ENCODE data around the gene C5orf63.

C5orf63 gene

GRCh38 chr5:127074466-127074865 lies 1.2 kb upstream of the C5orf63 start:
- Histone ChIP-seq H3K9ac (ENCODE audit: low read depth, low read length) (no peak overlapping the region), H3K4me3 (ENCODE audit: low read depth, low read length) (no peak overlapping the region)

DNA sequence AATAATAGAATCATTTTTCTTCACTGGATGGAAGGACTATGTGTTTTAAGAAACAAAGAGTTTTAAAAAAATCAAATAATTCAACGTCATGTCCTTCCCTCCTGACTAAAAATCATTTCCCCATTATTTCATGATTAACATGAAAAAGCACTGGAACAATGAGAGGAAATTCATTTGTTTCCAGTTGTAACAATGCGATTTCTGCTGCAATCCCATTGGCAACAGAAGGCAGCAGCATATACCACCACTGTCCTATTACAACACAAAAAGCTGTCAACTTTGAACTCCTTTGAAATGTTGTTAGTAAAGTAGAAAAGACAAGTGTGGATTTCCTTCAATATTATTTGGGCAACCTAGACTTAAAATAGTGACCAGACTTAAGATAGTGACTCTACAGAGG lies 3.1 kb downstream of the C5orf63 start:
- H3K9me3 ChIP-seq (ENCODE audit: control insufficient read depth, insufficient read depth, low read length), result no peaks in the 10 kb centered on the region
- no peak overlapping the region for H3K4me3 ChIP-seq (ENCODE audit: low read depth, low read length)
- no peaks in the 10 kb centered on the region for H3K27me3 ChIP-seq (ENCODE audit: control insufficient read depth, insufficient read depth, low read length)
- no peak overlapping the region for H3K27ac ChIP-seq (ENCODE audit: low read depth, low read length)
- H3K36me3 ChIP-seq (ENCODE audit: control insufficient read depth, insufficient read depth, low read length), result no peaks in the 10 kb centered on the region
- no peak overlapping the region for H3K9ac ChIP-seq (ENCODE audit: low read depth, low read length)
- peaks cover 18% of the 10 kb centered on the region for H3K4me1 ChIP-seq (ENCODE audit: control insufficient read depth, insufficient read depth, low read length)

More at GRCh38 chr5:127074466-127074865, 1.2 kb upstream of the C5orf63 start:
- Histone ChIP-seq H3K36me3 (ENCODE audit: control insufficient read depth, insufficient read depth, low read length) (no peaks in the 10 kb centered on the region), H3K4me1 (ENCODE audit: control insufficient read depth, insufficient read depth, low read length) (peaks cover 42% of the 10 kb centered on the region), H3K27ac (ENCODE audit: low read depth, low read length) (no peak overlapping the region), H3K9me3 (ENCODE audit: control insufficient read depth, insufficient read depth, low read length) (no peaks in the 10 kb centered on the region), H3K27me3 (ENCODE audit: control insufficient read depth, insufficient read depth, low read length) (no peaks in the 10 kb centered on the region)

GRCh38 chr5:127068493-127069214 lies 4.6 kb downstream of the C5orf63 start:
- Histone ChIP-seq H3K9ac (ENCODE audit: low read depth, low read length) (no peak overlapping the region), H3K27me3 (ENCODE audit: control insufficient read depth, insufficient read depth, low read length) (no peaks in the 10 kb centered on the region), H3K36me3 (ENCODE audit: control insufficient read depth, insufficient read depth, low read length) (no peaks in the 10 kb centered on the region), H3K27ac (ENCODE audit: low read depth, low read length) (no peak overlapping the region), H3K4me1 (ENCODE audit: control insufficient read depth, insufficient read depth, low read length) (peaks cover 18% of the 10 kb centered on the region), H3K4me3 (ENCODE audit: low read depth, low read length) (no peak overlapping the region), H3K9me3 (ENCODE audit: control insufficient read depth, insufficient read depth, low read length) (no peaks in the 10 kb centered on the region)

DNA sequence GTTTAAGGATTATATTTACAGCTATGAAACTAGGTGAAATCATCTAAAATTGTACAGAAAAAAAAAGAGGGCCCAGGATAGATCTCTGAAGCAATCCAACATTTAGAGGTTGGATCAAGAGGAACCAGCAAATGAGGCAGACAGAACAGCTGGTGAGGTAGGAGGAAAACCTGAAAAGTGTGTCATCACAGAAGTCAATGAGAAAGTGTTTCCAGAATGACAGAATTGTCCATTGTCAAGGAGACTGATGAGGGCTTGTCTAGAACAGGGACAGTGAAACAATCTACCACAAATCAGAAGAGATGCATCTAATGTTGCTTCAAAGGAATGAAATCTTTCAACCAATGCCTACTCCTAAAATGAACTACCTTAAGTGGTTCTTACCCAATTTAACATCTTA lies 6.6 kb downstream of the C5orf63 start:
- no peak overlapping the region for H3K4me3 ChIP-seq (ENCODE audit: low read depth, low read length)
- H3K9me3 ChIP-seq (ENCODE audit: control insufficient read depth, insufficient read depth, low read length), result no peaks in the 10 kb centered on the region
- H3K9ac ChIP-seq (ENCODE audit: low read depth, low read length), result no peak overlapping the region
- H3K4me1 ChIP-seq (ENCODE audit: control insufficient read depth, insufficient read depth, low read length), result peaks cover 23% of the 10 kb centered on the region
- H3K27ac ChIP-seq (ENCODE audit: low read depth, low read length), result no peak overlapping the region
- H3K36me3 ChIP-seq (ENCODE audit: control insufficient read depth, insufficient read depth, low read length), result no peaks in the 10 kb centered on the region
- H3K27me3 ChIP-seq (ENCODE audit: control insufficient read depth, insufficient read depth, low read length), result no peaks in the 10 kb centered on the region

GRCh38 chr5:127064253-127064840 lies 9.0 kb downstream of the C5orf63 start:
- Histone ChIP-seq H3K9me3 (ENCODE audit: control insufficient read depth, insufficient read depth, low read length) (no peaks in the 10 kb centered on the region), H3K36me3 (ENCODE audit: control insufficient read depth, insufficient read depth, low read length) (no peaks in the 10 kb centered on the region), H3K9ac (ENCODE audit: low read depth, low read length) (no peak overlapping the region), H3K4me3 (ENCODE audit: low read depth, low read length) (no peak overlapping the region), H3K27me3 (ENCODE audit: control insufficient read depth, insufficient read depth, low read length) (no peaks in the 10 kb centered on the region), H3K27ac (ENCODE audit: low read depth, low read length) (no peak overlapping the region), H3K4me1 (ENCODE audit: control insufficient read depth, insufficient read depth, low read length) (peaks cover 8% of the 10 kb centered on the region)

DNA sequence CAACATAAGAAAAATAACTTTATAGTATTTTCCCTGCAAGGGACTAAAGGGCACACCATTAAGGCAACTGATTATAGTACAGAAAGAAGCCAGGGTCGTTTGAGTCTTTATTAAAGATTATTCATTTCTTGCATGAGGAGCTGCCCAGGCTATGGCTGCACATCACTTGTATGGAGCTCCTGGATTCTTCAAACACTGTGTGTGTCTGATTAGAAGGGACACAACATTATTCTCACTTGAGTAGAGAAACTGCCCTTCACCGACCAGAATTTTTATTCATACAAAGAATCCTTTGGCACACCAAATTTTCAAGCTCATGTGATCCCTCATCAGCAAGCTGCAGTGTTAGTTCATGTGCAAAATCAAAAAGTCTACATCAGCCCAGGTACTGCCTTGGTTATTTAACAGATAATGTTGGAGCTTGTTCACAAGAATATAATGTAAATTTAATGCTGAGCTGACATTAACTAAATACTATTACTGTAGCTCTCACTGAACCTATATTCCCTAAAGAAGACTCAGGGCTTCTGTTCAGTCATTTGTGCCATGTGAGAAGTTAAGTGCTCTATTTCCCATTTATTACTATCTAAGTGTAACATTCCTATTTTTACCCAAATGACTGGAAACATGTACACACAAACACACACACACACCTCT lies 9.9 kb downstream of the C5orf63 start:
- no peaks in the 10 kb centered on the region for H3K27me3 ChIP-seq (ENCODE audit: control insufficient read depth, insufficient read depth, low read length)
- no peak overlapping the region for H3K9ac ChIP-seq (ENCODE audit: low read depth, low read length)
- no peak overlapping the region for H3K27ac ChIP-seq (ENCODE audit: low read depth, low read length)
- no peaks in the 10 kb centered on the region for H3K36me3 ChIP-seq (ENCODE audit: control insufficient read depth, insufficient read depth, low read length)
- H3K4me3 ChIP-seq (ENCODE audit: low read depth, low read length), result no peak overlapping the region
- no peaks in the 10 kb centered on the region for H3K9me3 ChIP-seq (ENCODE audit: control insufficient read depth, insufficient read depth, low read length)
- peaks cover 6% of the 10 kb centered on the region; the same call in 1 of the 2 replicates for H3K4me1 ChIP-seq (ENCODE audit: control insufficient read depth, insufficient read depth, low read length)

- Histone ChIP-seq H3K9me3 (ENCODE audit: control insufficient read depth, insufficient read depth, low read length) (no peaks in the 10 kb centered on the region), H3K4me3 (ENCODE audit: low read depth, low read length) (no peak overlapping the region), H3K9ac (ENCODE audit: low read depth, low read length) (no peak overlapping the region), H3K27me3 (ENCODE audit: control insufficient read depth, insufficient read depth, low read length) (no peaks in the 10 kb centered on the region), H3K4me1 (ENCODE audit: control insufficient read depth, insufficient read depth, low read length) (peaks cover 6% of the 10 kb centered on the region; the same call in 1 of the 2 replicates), H3K27ac (ENCODE audit: low read depth, low read length) (no peak overlapping the region), H3K36me3 (ENCODE audit: control insufficient read depth, insufficient read depth, low read length) (no peaks in the 10 kb centered on the region)
Measured at GRCh38 chr5:127061956-127062355, 11.3 kb downstream of the C5orf63 start.

DNA sequence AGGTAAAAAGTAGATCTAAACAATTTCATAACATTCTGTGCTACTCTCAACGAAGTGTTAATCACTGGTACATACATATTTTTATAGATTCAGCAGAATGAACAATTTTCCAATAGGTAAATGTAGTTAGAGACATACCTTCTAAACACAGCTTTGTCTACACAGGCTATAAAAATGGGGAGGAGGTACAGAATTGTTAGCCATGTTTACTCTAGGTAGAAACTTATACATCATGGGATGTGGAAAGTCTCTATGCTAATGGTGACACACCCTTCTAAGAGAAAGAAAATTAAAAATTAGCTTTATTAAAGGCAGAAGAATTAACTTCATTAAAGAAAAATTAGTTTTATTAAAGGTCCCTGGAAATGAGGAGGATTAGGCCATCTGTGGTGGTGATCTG lies 11.8 kb downstream of the C5orf63 start:
- Histone ChIP-seq H3K9me3 (ENCODE audit: control insufficient read depth, insufficient read depth, low read length) (no peaks in the 10 kb centered on the region), H3K36me3 (ENCODE audit: control insufficient read depth, insufficient read depth, low read length) (no peaks in the 10 kb centered on the region), H3K27me3 (ENCODE audit: control insufficient read depth, insufficient read depth, low read length) (no peaks in the 10 kb centered on the region), H3K27ac (ENCODE audit: low read depth, low read length) (no peak overlapping the region), H3K4me3 (ENCODE audit: low read depth, low read length) (no peak overlapping the region), H3K9ac (ENCODE audit: low read depth, low read length) (no peak overlapping the region), H3K4me1 (ENCODE audit: control insufficient read depth, insufficient read depth, low read length) (peaks cover 6% of the 10 kb centered on the region; the same call in 1 of the 2 replicates)

GRCh38 chr5:127060470-127060985 lies 12.8 kb downstream of the C5orf63 start:
- Histone ChIP-seq H3K9ac (ENCODE audit: low read depth, low read length) (no peak overlapping the region), H3K9me3 (ENCODE audit: control insufficient read depth, insufficient read depth, low read length) (no peaks in the 10 kb centered on the region), H3K27me3 (ENCODE audit: control insufficient read depth, insufficient read depth, low read length) (no peaks in the 10 kb centered on the region), H3K4me1 (ENCODE audit: control insufficient read depth, insufficient read depth, low read length) (peaks cover 6% of the 10 kb centered on the region; the same call in 1 of the 2 replicates), H3K36me3 (ENCODE audit: control insufficient read depth, insufficient read depth, low read length) (no peaks in the 10 kb centered on the region), H3K4me3 (ENCODE audit: low read depth, low read length) (no peak overlapping the region), H3K27ac (ENCODE audit: low read depth, low read length) (no peak overlapping the region)

GRCh38 chr5:127056896-127057295 lies 16.4 kb downstream of the C5orf63 start:
- Histone ChIP-seq H3K36me3 (ENCODE audit: control insufficient read depth, insufficient read depth, low read length) (no peaks in the 10 kb centered on the region), H3K4me3 (ENCODE audit: low read depth, low read length) (no peak overlapping the region), H3K27me3 (ENCODE audit: control insufficient read depth, insufficient read depth, low read length) (no peaks in the 10 kb centered on the region), H3K9me3 (ENCODE audit: control insufficient read depth, insufficient read depth, low read length) (no peaks in the 10 kb centered on the region), H3K4me1 (ENCODE audit: control insufficient read depth, insufficient read depth, low read length) (peaks cover 2% of the 10 kb centered on the region; the same call in 1 of the 2 replicates), H3K27ac (ENCODE audit: low read depth, low read length) (no peak overlapping the region), H3K9ac (ENCODE audit: low read depth, low read length) (no peak overlapping the region)

All from HUES48 (cell line).